Trophoblast cell (in vitro differentiated cells and primary cell): ENCODE results near the gene TNRC6B.
A peak's percentile ranks its signal among the peaks of the same experiment; 100 is the strongest.
"Not testable (repeated sequence)": the region's sequence is repeated elsewhere in the genome, so short reads cannot be mapped to it uniquely, and the experiment has no call there.

Experiments
- DNase-seq, 2 donors: peaks; one replicate each; pipeline ENCODE4 v3.0.0-alpha.2; 2016
- H2AFZ ChIP-seq: 2 replicates; pipeline ENCODE4 v1.6.1; 2013; ENCODE audit warnings: low read length, moderate library complexity, mild to moderate bottlenecking; ENCODE audit not compliant: insufficient read depth, poor library complexity
- H2AK5ac ChIP-seq: 2 replicates; pipeline ENCODE4 v1.6.1; 2013; ENCODE audit warnings: mild to moderate bottlenecking, low read length
- H2BK120ac ChIP-seq: 2 replicates; pipeline ENCODE4 v1.6.1; 2013; ENCODE audit warnings: low read length, mild to moderate bottlenecking, moderate library complexity; ENCODE audit not compliant: insufficient read depth, poor library complexity
- H2BK12ac ChIP-seq: 2 replicates; pipeline ENCODE4 v1.6.1; 2013; ENCODE audit warnings: mild to moderate bottlenecking, low read length, moderate library complexity
- H2BK5ac ChIP-seq: 2 replicates; pipeline ENCODE4 v1.6.1; 2013; ENCODE audit warnings: low read length, low read depth, moderate library complexity, mild to moderate bottlenecking; ENCODE audit not compliant: poor library complexity
- H3K14ac ChIP-seq: 2 replicates; pipeline ENCODE4 v1.6.1; 2013; ENCODE audit warnings: mild to moderate bottlenecking, low read length
- H3K18ac ChIP-seq: 2 replicates; pipeline ENCODE4 v1.6.1; 2013; ENCODE audit warnings: mild to moderate bottlenecking, low read length
- H3K23ac ChIP-seq: 2 replicates; pipeline ENCODE4 v1.6.1; 2013; ENCODE audit warnings: low read length
- H3K27ac ChIP-seq: 2 replicates; pipeline ENCODE4 v1.5.1; 2013; ENCODE audit warnings: low read depth, mild to moderate bottlenecking, inconsistent platforms, low read length, moderate library complexity
- H3K27me3 ChIP-seq: 2 replicates; pipeline ENCODE4 v1.6.1; 2013; ENCODE audit warnings: inconsistent platforms, mild to moderate bottlenecking, low read length, moderate library complexity; ENCODE audit not compliant: insufficient read depth
- H3K36me3 ChIP-seq, 2 experiments: 1 replicate in 1 of 2; 2 replicates in 1 of 2; pipeline ENCODE4 v1.6.1; 2013; ENCODE audit warnings: low read length in 2 of 2, mild to moderate bottlenecking in 2 of 2, moderate library complexity in 1 of 2; ENCODE audit not compliant: insufficient read depth in 2 of 2, control insufficient read depth in 1 of 2
- H3K4ac ChIP-seq: 2 replicates; pipeline ENCODE4 v1.6.1; 2013; ENCODE audit warnings: low read depth, mild to moderate bottlenecking, low read length, moderate library complexity
- H3K4me1 ChIP-seq, 2 experiments: 1 replicate in 1 of 2; 2 replicates in 1 of 2; pipeline ENCODE4 v1.6.1; 2013; ENCODE audit warnings: low read length in 2 of 2, mild to moderate bottlenecking in 2 of 2, moderate library complexity in 1 of 2; ENCODE audit not compliant: insufficient read depth in 2 of 2, control insufficient read depth in 1 of 2
- H3K4me2 ChIP-seq: 2 replicates; pipeline ENCODE4 v1.6.1; 2013; ENCODE audit warnings: inconsistent platforms, mild to moderate bottlenecking, low read length, moderate library complexity
- H3K4me3 ChIP-seq: 2 replicates; pipeline ENCODE4 v1.5.1; 2013; ENCODE audit warnings: mild to moderate bottlenecking, low read depth, low read length, inconsistent platforms
- H3K79me1 ChIP-seq: one replicate; pipeline ENCODE4 v1.6.1; 2013; ENCODE audit warnings: low read length
- H3K79me2 ChIP-seq: 2 replicates; pipeline ENCODE4 v1.6.1; 2013; ENCODE audit warnings: low read length, mild to moderate bottlenecking; ENCODE audit not compliant: control insufficient read depth, insufficient read depth, poor library complexity
- H3K9ac ChIP-seq: 2 replicates; pipeline ENCODE4 v1.6.1; 2013; ENCODE audit warnings: mild to moderate bottlenecking, low read length
- H3K9me3 ChIP-seq: 2 replicates; pipeline ENCODE4 v1.6.1; 2013; ENCODE audit warnings: low read depth, mild to moderate bottlenecking, control low read depth, inconsistent platforms, low read length; ENCODE audit not compliant: insufficient read depth
- H4K12ac ChIP-seq: 2 replicates; pipeline ENCODE4 v1.6.1; 2013; ENCODE audit warnings: low read depth, mild to moderate bottlenecking, low read length, moderate library complexity
- H4K8ac ChIP-seq: 2 replicates; pipeline ENCODE4 v1.6.1; 2013; ENCODE audit warnings: low read depth, mild to moderate bottlenecking, low read length, moderate library complexity
- H4K91ac ChIP-seq: one replicate; pipeline ENCODE4 v1.6.1; 2013; ENCODE audit warnings: low read depth, mild to moderate bottlenecking, low read length, moderate library complexity
- WGBS: extraction: QIAGEN DNeasy Blood & Tissue Kit; methylation state at CpG from one replicate; pipeline ENCODE4 v1.1.7; 2013; ENCODE audit warnings: missing lambda C conversion rate; ENCODE audit not compliant: insufficient read length, insufficient coverage; ENCODE audit errors: extremely low coverage; 5-methylcytosine and 5-hydroxymethylcytosine counted together

The TNRC6B gene

DNA sequence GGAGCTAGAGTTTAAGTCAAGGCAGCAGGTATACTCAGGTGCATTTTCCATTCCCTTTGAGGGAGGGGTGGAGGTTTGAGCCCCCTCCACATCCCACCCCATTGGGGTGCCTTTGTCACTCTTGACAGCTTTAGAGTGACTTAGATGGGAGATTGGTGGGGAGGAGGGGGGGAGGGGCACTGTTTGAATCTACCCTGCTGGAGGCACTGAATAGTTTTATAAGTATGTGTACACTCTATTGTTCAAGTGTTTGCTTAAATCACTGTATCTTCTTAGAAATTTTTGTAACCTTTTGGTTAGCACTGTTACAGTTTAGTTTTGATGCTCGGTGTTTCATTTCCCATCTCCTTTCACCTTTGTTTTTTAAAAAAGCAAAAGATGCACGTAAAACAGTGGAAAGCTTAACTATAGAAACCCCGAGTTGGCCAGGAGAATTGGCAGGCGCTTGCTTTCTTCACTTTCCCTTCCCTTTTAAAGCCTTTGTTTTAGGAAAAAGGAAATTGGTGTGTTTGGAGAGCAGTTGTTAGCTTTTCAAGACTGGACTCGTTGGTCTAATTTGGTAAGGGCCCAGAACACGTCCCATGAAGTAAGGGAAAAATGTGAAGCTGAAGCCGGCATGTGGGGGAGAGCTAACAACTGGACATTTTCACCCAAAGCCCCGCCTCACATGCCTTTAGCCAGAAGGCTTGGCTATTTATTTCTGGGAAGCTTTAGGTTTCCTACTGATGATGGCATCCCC lies 42.8 kb downstream of the TNRC6B start:
- no peaks in the 10 kb centered on the region for H3K79me2 ChIP-seq
- no peak overlapping the region for H2BK5ac ChIP-seq
- no peak overlapping the region for H3K4ac ChIP-seq
- peaks cover 17 to 27% of the 10 kb centered on the region in 2 experiments for H3K4me1 ChIP-seq
- H3K9ac ChIP-seq, result no peak overlapping the region
- H3K79me1 ChIP-seq, result no peaks in the 10 kb centered on the region
- H3K4me3 ChIP-seq, result no peak overlapping the region
- H3K14ac ChIP-seq, result no peak overlapping the region
- no CpG with 5 or more reads among the region's 8 CpGs for WGBS
- H2BK12ac ChIP-seq, result no peak overlapping the region
- DNase-seq, result peak in 1 of 2 donors; percentile 17
- H2BK120ac ChIP-seq, result no peak overlapping the region
- no peaks in the 10 kb centered on the region for H3K27me3 ChIP-seq
- no peaks in the 10 kb centered on the region for H3K9me3 ChIP-seq
- no peak overlapping the region for H3K27ac ChIP-seq
- H4K91ac ChIP-seq, result no peak overlapping the region
- no peak overlapping the region for H2AK5ac ChIP-seq
- H3K18ac ChIP-seq, result no peak overlapping the region
- H2AFZ ChIP-seq, result no peak overlapping the region
- no peak overlapping the region for H3K23ac ChIP-seq
- H3K4me2 ChIP-seq, result no peak overlapping the region
- no peak overlapping the region for H4K8ac ChIP-seq
- peaks cover 0 to 3% of the 10 kb centered on the region in 2 experiments for H3K36me3 ChIP-seq
- H4K12ac ChIP-seq, result no peak overlapping the region

DNA sequence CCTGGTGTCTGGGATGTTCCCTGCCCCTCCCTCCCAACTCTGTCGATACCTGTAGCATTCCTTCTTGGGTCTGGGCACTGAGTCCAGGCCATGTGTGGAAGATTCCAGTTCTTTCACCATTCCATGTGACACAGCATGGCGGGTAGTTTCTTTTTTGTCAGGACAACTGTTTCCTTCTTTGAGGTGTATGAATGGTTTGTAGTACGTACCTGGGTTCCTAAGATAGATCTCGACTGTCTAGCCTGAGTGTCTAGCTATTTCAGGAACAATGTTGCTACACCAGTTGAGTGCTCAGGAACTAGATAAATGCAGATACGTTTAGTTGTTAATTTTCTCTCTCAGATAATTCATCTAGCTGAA lies 43.3 kb downstream of the TNRC6B start:
- H4K8ac ChIP-seq, result no peak overlapping the region
- no peak overlapping the region for H3K23ac ChIP-seq
- no peak overlapping the region for H3K27ac ChIP-seq
- H3K27me3 ChIP-seq, result no peaks in the 10 kb centered on the region
- no peak overlapping the region for H2BK120ac ChIP-seq
- H3K4me1 ChIP-seq, result peaks cover 17 to 27% of the 10 kb centered on the region in 2 experiments
- no CpG with 5 or more reads among the region's 5 CpGs for WGBS
- H4K12ac ChIP-seq, result no peak overlapping the region
- no peak overlapping the region for H3K9ac ChIP-seq
- H2BK5ac ChIP-seq, result no peak overlapping the region
- H3K9me3 ChIP-seq, result no peaks in the 10 kb centered on the region
- no peaks in the 10 kb centered on the region for H3K79me2 ChIP-seq
- no peak overlapping the region for H3K4me2 ChIP-seq
- peaks cover 0 to under 1% of the 10 kb centered on the region in 2 experiments for H3K36me3 ChIP-seq
- DNase-seq, result peak; percentile 78 to 95
- H3K4ac ChIP-seq, result no peak overlapping the region
- H3K14ac ChIP-seq, result no peak overlapping the region
- H3K4me3 ChIP-seq, result no peak overlapping the region
- no peak overlapping the region for H2AK5ac ChIP-seq
- H3K18ac ChIP-seq, result no peak overlapping the region
- H3K79me1 ChIP-seq, result no peaks in the 10 kb centered on the region
- no peak overlapping the region for H4K91ac ChIP-seq
- H2BK12ac ChIP-seq, result no peak overlapping the region
- H2AFZ ChIP-seq, result no peak overlapping the region

DNA sequence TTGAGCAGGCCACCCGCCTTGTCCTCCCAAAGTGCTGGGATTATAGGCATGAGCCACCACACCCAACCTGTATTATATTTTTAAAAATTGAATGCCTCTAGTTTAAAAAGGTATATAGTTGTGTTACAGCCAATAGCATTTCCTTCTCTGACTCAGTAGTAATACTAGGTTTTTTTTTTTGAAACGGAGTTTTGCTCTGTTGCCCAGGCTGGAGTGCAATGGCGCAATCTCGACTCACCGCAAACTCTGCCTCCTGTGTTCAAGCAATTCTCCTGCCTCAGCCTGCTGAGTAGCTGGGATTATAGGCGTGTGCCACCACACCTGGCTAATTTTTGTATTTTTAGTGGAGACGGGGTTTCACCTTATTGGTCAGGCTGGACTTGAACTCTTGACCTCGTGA lies 45.3 kb downstream of the TNRC6B start:
- H3K36me3 ChIP-seq, H3K9me3 ChIP-seq, H3K27me3 ChIP-seq, H3K4ac ChIP-seq, H4K12ac ChIP-seq, H3K4me3 ChIP-seq, H2BK120ac ChIP-seq, H2BK5ac ChIP-seq, H3K14ac ChIP-seq, H3K18ac ChIP-seq, H2AFZ ChIP-seq, H4K91ac ChIP-seq, H3K4me2 ChIP-seq, H3K79me2 ChIP-seq, H3K23ac ChIP-seq, H3K27ac ChIP-seq, H4K8ac ChIP-seq, H3K9ac ChIP-seq, H2BK12ac ChIP-seq, H3K79me1 ChIP-seq, H2AK5ac ChIP-seq: not testable (repeated sequence)
- DNase-seq, result peak; percentile 13 to 41
- H3K4me1 ChIP-seq, result peaks cover 17 to 27% of the 10 kb centered on the region in 2 experiments
- no CpG with 5 or more reads among the region's 8 CpGs for WGBS

- WGBS, result no CpG with 5 or more reads among the region's 6 CpGs
- no peak overlapping the region for H3K18ac ChIP-seq
Observed at GRCh38 chr22:40224702-40225101, 47.0 kb downstream of the TNRC6B start.

More at GRCh38 chr22:40224702-40225101, 47.0 kb downstream of the TNRC6B start:
- no peak overlapping the region for H3K14ac ChIP-seq
- no peak overlapping the region for H3K23ac ChIP-seq
- no peaks in the 10 kb centered on the region for H3K36me3 ChIP-seq
- H2BK12ac ChIP-seq, result no peak overlapping the region
- H3K79me2 ChIP-seq, result peaks cover 2% of the 10 kb centered on the region
- no peak overlapping the region for H3K4me3 ChIP-seq
- H4K8ac ChIP-seq, result no peak overlapping the region
- H3K4ac ChIP-seq, result no peak overlapping the region
- no peak overlapping the region for H3K9ac ChIP-seq
- no peaks in the 10 kb centered on the region for H3K79me1 ChIP-seq
- no peak overlapping the region for H2AFZ ChIP-seq
- no peak overlapping the region for H2BK120ac ChIP-seq
- no peak for DNase-seq
- no peak overlapping the region for H4K12ac ChIP-seq
- H4K91ac ChIP-seq, result no peak overlapping the region
- H3K4me2 ChIP-seq, result no peak overlapping the region
- no peaks in the 10 kb centered on the region for H3K9me3 ChIP-seq
- no peaks in the 10 kb centered on the region for H3K27me3 ChIP-seq
- no peak overlapping the region for H2AK5ac ChIP-seq
- peaks cover 13 to 19% of the 10 kb centered on the region in 2 experiments for H3K4me1 ChIP-seq
- H3K27ac ChIP-seq, result no peak overlapping the region
- H2BK5ac ChIP-seq, result no peak overlapping the region
